HUES6 (cell line): ENCODE results near the gene CNTFR.
"Not testable (repeated sequence)": the region's sequence is repeated elsewhere in the genome, so short reads cannot be mapped to it uniquely, and the experiment has no call there.

Experiments
- H3K27ac ChIP-seq: 2 replicates; pipeline ENCODE4 v1.7.0; 2013; ENCODE audit warnings: low read depth, mild to moderate bottlenecking, low read length, inconsistent platforms
- H3K27me3 ChIP-seq: 2 replicates; pipeline ENCODE4 v1.6.1; 2013; ENCODE audit warnings: low read length; ENCODE audit not compliant: control insufficient read depth, insufficient read depth
- H3K36me3 ChIP-seq: 2 replicates; pipeline ENCODE4 v1.6.1; 2013; ENCODE audit warnings: low read length; ENCODE audit not compliant: control insufficient read depth, insufficient read depth
- H3K4me1 ChIP-seq: 2 replicates; pipeline ENCODE4 v1.6.1; 2013; ENCODE audit warnings: low read length; ENCODE audit not compliant: control insufficient read depth, insufficient read depth
- H3K4me3 ChIP-seq: 2 replicates; pipeline ENCODE4 v1.5.1; 2013; ENCODE audit warnings: low read depth, low read length
- H3K9ac ChIP-seq: one replicate; pipeline ENCODE4 v1.6.1; 2013; ENCODE audit warnings: mild to moderate bottlenecking, low read length
- H3K9me3 ChIP-seq: 2 replicates; pipeline ENCODE4 v1.6.1; 2013; ENCODE audit warnings: low read depth, low read length; ENCODE audit not compliant: control insufficient read depth, insufficient read depth

The CNTFR gene

GRCh38 chr9:34549407-34549732 is 40.2 kb downstream of the CNTFR start:
- Histone ChIP-seq H3K9me3 (no peaks in the 10 kb centered on the region), H3K4me3 (no peak overlapping the region), H3K9ac (no peak overlapping the region), H3K27ac (no peak overlapping the region), H3K27me3 (0 out of 2 replicates have a peak, but pooled peaks cover 4% of the 10 kb centered on the region), H3K36me3 (no peaks in the 10 kb centered on the region), H3K4me1 (peaks cover 9% of the 10 kb centered on the region)

- H3K36me3 ChIP-seq: no peaks in the 10 kb centered on the region
- H3K9me3 ChIP-seq: no peaks in the 10 kb centered on the region
- no peak overlapping the region for H3K27ac ChIP-seq
- 0 out of 2 replicates have a peak, but pooled peaks cover 4% of the 10 kb centered on the region for H3K27me3 ChIP-seq
- no peak overlapping the region for H3K4me3 ChIP-seq
- no peaks in the 10 kb centered on the region; the same call in 1 of the 2 replicates for H3K4me1 ChIP-seq
- H3K9ac ChIP-seq: no peak overlapping the region
Observed at GRCh38 chr9:34547960-34548611, 41.4 kb downstream of the CNTFR start.

GRCh38 chr9:34546834-34547827 is 42.4 kb downstream of the CNTFR start:
- H3K9me3 ChIP-seq: no peaks in the 10 kb centered on the region
- 0 out of 2 replicates have a peak, but pooled peaks cover 4% of the 10 kb centered on the region for H3K27me3 ChIP-seq
- H3K4me1 ChIP-seq: no peaks in the 10 kb centered on the region; the same call in 1 of the 2 replicates
- H3K27ac ChIP-seq: no peak overlapping the region
- H3K9ac ChIP-seq: no peak overlapping the region
- no peaks in the 10 kb centered on the region for H3K36me3 ChIP-seq
- no peak overlapping the region for H3K4me3 ChIP-seq

- Histone ChIP-seq H3K9ac (no peak overlapping the region), H3K36me3 (no peaks in the 10 kb centered on the region), H3K4me1 (no peaks in the 10 kb centered on the region; the same call in 1 of the 2 replicates), H3K4me3 (no peak overlapping the region), H3K27me3 (0 out of 2 replicates have a peak, but pooled peaks cover 4% of the 10 kb centered on the region), H3K9me3 (no peaks in the 10 kb centered on the region), H3K27ac (no peak overlapping the region)
Observed at GRCh38 chr9:34546102-34546833, 43.3 kb downstream of the CNTFR start.

- H3K9ac ChIP-seq: no peak overlapping the region
Observed at GRCh38 chr9:34545497-34545896, 44.0 kb downstream of the CNTFR start.

GRCh38 chr9:34544035-34544434 is 45.5 kb downstream of the CNTFR start:
- Histone ChIP-seq H3K27me3 (0 out of 2 replicates have a peak, but pooled peaks cover 4% of the 10 kb centered on the region), H3K9ac (no peak overlapping the region), H3K36me3 (no peaks in the 10 kb centered on the region), H3K4me3 (no peak overlapping the region), H3K9me3 (no peaks in the 10 kb centered on the region), H3K27ac (no peak overlapping the region), H3K4me1 (no peaks in the 10 kb centered on the region; the same call in 1 of the 2 replicates)

More at GRCh38 chr9:34545497-34545896, 44.0 kb downstream of the CNTFR start:
- H3K4me1 ChIP-seq: no peaks in the 10 kb centered on the region; the same call in 1 of the 2 replicates
- no peak overlapping the region for H3K4me3 ChIP-seq
- H3K27ac ChIP-seq: no peak overlapping the region
- H3K36me3 ChIP-seq: no peaks in the 10 kb centered on the region
- H3K9me3 ChIP-seq: no peaks in the 10 kb centered on the region
- 0 out of 2 replicates have a peak, but pooled peaks cover 4% of the 10 kb centered on the region for H3K27me3 ChIP-seq

GRCh38 chr9:34541540-34541939 is 48.0 kb downstream of the CNTFR start:
- Histone ChIP-seq H3K4me3 (no peak overlapping the region), H3K27me3 (no peaks in the 10 kb centered on the region), H3K36me3 (no peaks in the 10 kb centered on the region), H3K9me3 (no peaks in the 10 kb centered on the region), H3K4me1 (no peaks in the 10 kb centered on the region; the same call in 1 of the 2 replicates), H3K9ac (no peak overlapping the region), H3K27ac (no peak overlapping the region)

- no peaks in the 10 kb centered on the region for H3K27me3 ChIP-seq
- H3K4me1 ChIP-seq: no peaks in the 10 kb centered on the region
- no peaks in the 10 kb centered on the region for H3K36me3 ChIP-seq
- H3K9ac ChIP-seq: no peak overlapping the region
- no peak overlapping the region for H3K4me3 ChIP-seq
- H3K27ac ChIP-seq: no peak overlapping the region
- H3K9me3 ChIP-seq: no peaks in the 10 kb centered on the region
Observed at GRCh38 chr9:34540827-34541226, 48.7 kb downstream of the CNTFR start.

- no peak overlapping the region for H3K9ac ChIP-seq
- H3K27me3 ChIP-seq: 0 out of 2 replicates have a peak, but pooled peaks cover 5% of the 10 kb centered on the region
- H3K27ac ChIP-seq: no peak overlapping the region
- H3K36me3 ChIP-seq: no peaks in the 10 kb centered on the region
- no peak overlapping the region for H3K4me3 ChIP-seq
- H3K9me3 ChIP-seq: peaks cover 16% of the 10 kb centered on the region; the same call in 1 of the 2 replicates
- no peaks in the 10 kb centered on the region for H3K4me1 ChIP-seq
Observed at GRCh38 chr9:34536685-34537084, 52.8 kb downstream of the CNTFR start.

- H3K27me3 ChIP-seq, H3K4me1 ChIP-seq, H3K36me3 ChIP-seq: not testable (repeated sequence)
Observed at GRCh38 chr9:34532041-34532440, 57.5 kb downstream of the CNTFR start.

More at GRCh38 chr9:34532041-34532440, 57.5 kb downstream of the CNTFR start:
- peaks cover 18% of the 10 kb centered on the region; the same call in 1 of the 2 replicates for H3K9me3 ChIP-seq
- H3K27ac ChIP-seq, H3K9ac ChIP-seq, H3K4me3 ChIP-seq: not testable (repeated sequence)
